ENCODE data around the gene PTPRU. TPM values are rescaled to one million over a fixed set of nuclear protein-coding genes. Genes with fewer than 3 reads are reported as not detected.

PTPRU gene
- polyA plus RNA-seq, 1 experiment = 7.8 TPM

GRCh38 chr1:29239142-29239541, 2.8 kb downstream of the PTPRU start:
- Histone ChIP-seq H3K27ac (ENCODE audit: low read depth, low read length) (no peak overlapping the region), H3K9me3 (ENCODE audit: control insufficient read depth, insufficient read depth, low read length) (no peaks in the 10 kb centered on the region), H3K4me3 (ENCODE audit: low read depth, low read length) (no peak overlapping the region), H3K27me3 (ENCODE audit: control insufficient read depth, insufficient read depth, low read length) (peaks cover 4% of the 10 kb centered on the region)
- TF ChIP-seq, protein P1, sequence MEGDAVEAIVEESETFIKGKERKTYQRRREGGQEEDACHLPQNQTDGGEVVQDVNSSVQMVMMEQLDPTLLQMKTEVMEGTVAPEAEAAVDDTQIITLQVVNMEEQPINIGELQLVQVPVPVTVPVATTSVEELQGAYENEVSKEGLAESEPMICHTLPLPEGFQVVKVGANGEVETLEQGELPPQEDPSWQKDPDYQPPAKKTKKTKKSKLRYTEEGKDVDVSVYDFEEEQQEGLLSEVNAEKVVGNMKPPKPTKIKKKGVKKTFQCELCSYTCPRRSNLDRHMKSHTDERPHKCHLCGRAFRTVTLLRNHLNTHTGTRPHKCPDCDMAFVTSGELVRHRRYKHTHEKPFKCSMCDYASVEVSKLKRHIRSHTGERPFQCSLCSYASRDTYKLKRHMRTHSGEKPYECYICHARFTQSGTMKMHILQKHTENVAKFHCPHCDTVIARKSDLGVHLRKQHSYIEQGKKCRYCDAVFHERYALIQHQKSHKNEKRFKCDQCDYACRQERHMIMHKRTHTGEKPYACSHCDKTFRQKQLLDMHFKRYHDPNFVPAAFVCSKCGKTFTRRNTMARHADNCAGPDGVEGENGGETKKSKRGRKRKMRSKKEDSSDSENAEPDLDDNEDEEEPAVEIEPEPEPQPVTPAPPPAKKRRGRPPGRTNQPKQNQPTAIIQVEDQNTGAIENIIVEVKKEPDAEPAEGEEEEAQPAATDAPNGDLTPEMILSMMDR (IDR thresholded peaks at IDR 0.05; ENCODE audit: low read depth, low read length) = no peak
- CTCF ChIA-PET = interaction anchor here (0.6 to 2.2 kb wide), 4 partner anchors 554 to 1469 kb away, joined by 3 to 13 read pairs (median 3); no protein-coding TSS in a partner anchor
- POLR2A ChIA-PET = interaction anchor here (0.6 to 0.9 kb wide), 2 partner anchors 9 to 22 kb away, joined by 3 to 5 read pairs; no protein-coding TSS in a partner anchor
- DNase-seq (ENCODE audit: low read depth, low spot score) = no peak

- Histone ChIP-seq H3K9me3 (ENCODE audit: control insufficient read depth, insufficient read depth, low read length) (no peaks in the 10 kb centered on the region), H3K27ac (ENCODE audit: low read depth, low read length) (no peak overlapping the region), H3K4me3 (ENCODE audit: low read depth, low read length) (no peak overlapping the region), H3K27me3 (ENCODE audit: control insufficient read depth, insufficient read depth, low read length) (peaks cover 4% of the 10 kb centered on the region)
- TF ChIP-seq, protein P1 (IDR thresholded peaks at IDR 0.05; ENCODE audit: low read depth, low read length) = peak; percentile 35; the same call in 1 of the 2 replicates
- no peak for DNase-seq (ENCODE audit: low read depth, low spot score)
- POLR2A ChIA-PET = no interaction called here
- CTCF ChIA-PET = interaction anchor here (0.8 to 2.2 kb wide), 8 partner anchors 17 to 1467 kb away, joined by 3 to 13 read pairs (median 4); no protein-coding TSS in a partner anchor
Observed at GRCh38 chr1:29240400-29240837, 4.1 kb downstream of the PTPRU start.

GRCh38 chr1:29240986-29241385, 4.7 kb downstream of the PTPRU start:
- no peak for DNase-seq (ENCODE audit: low read depth, low spot score)
- ChIA-PET POLR2A (no interaction called here), CTCF (interaction anchor here (0.9 to 2.2 kb wide), 5 partner anchors 16 to 1467 kb away, joined by 3 to 13 read pairs (median 3); no protein-coding TSS in a partner anchor)
- Histone ChIP-seq H3K4me3 (ENCODE audit: low read depth, low read length) (no peak overlapping the region), H3K9me3 (ENCODE audit: control insufficient read depth, insufficient read depth, low read length) (no peaks in the 10 kb centered on the region), H3K27ac (ENCODE audit: low read depth, low read length) (no peak overlapping the region), H3K27me3 (ENCODE audit: control insufficient read depth, insufficient read depth, low read length) (peaks cover 4% of the 10 kb centered on the region)
- TF ChIP-seq, protein P1 (IDR thresholded peaks at IDR 0.05; ENCODE audit: low read depth, low read length) = no peak

- H3K27ac ChIP-seq (ENCODE audit: low read depth, low read length) = no peak overlapping the region
- POLR2A ChIA-PET = no interaction called here
- TF ChIP-seq, protein P1 (IDR thresholded peaks at IDR 0.05; ENCODE audit: low read depth, low read length) = no peak
Observed at GRCh38 chr1:29243023-29243870, 6.9 kb downstream of the PTPRU start.

DNA sequence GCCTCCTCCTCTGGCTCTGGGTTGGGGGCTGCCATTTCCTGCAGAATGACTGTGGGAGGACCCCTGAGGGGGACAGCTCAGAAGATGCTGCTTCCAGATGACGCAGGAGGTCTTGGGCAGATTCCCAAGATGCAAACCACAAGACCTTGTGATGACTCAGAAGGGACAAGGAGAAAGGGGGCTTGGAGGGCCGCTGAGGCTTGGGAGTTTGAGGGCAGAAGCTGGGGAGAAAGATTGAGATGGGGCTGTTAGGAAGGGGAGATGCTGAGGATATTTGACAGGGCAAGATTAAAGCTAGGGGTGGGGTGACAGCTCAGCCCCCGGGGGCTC, 7.5 kb downstream of the PTPRU start:
- Histone ChIP-seq H3K27ac (ENCODE audit: low read depth, low read length) (peak overlapping the region; percentile 21), H3K9me3 (ENCODE audit: control insufficient read depth, insufficient read depth, low read length) (no peaks in the 10 kb centered on the region), H3K4me3 (ENCODE audit: low read depth, low read length) (no peak overlapping the region), H3K27me3 (ENCODE audit: control insufficient read depth, insufficient read depth, low read length) (no peaks in the 10 kb centered on the region)
- peak; percentile 54 for DNase-seq (ENCODE audit: low read depth, low spot score)
- POLR2A ChIA-PET = no interaction called here
- TF ChIP-seq, protein P1 (IDR thresholded peaks at IDR 0.05; ENCODE audit: low read depth, low read length) = no peak
- CTCF ChIA-PET = interaction anchor here (0.6 to 1.5 kb wide), 5 partner anchors 97 to 1465 kb away, joined by 3 to 7 read pairs (median 4); no protein-coding TSS in a partner anchor

More at GRCh38 chr1:29243023-29243870, 6.9 kb downstream of the PTPRU start:
- no peaks in the 10 kb centered on the region for H3K9me3 ChIP-seq (ENCODE audit: control insufficient read depth, insufficient read depth, low read length)
- DNase-seq (ENCODE audit: low read depth, low spot score) = no peak
- no peaks in the 10 kb centered on the region for H3K27me3 ChIP-seq (ENCODE audit: control insufficient read depth, insufficient read depth, low read length)
- no peak overlapping the region for H3K4me3 ChIP-seq (ENCODE audit: low read depth, low read length)
- CTCF ChIA-PET = interaction anchor here (0.7 to 1.5 kb wide), 5 partner anchors 13 to 1465 kb away, joined by 3 to 7 read pairs (median 4); no protein-coding TSS in a partner anchor
